Fibroblast of lung (primary cell): ENCODE measurements around the gene RRP7A. TPM values are rescaled to one million over a fixed set of nuclear protein-coding genes. Genes with fewer than 3 reads are reported as not detected.

Experiments
- DNase-seq, 2 donors: peaks; one replicate each; pipeline versions ENCODE4 v3.0.0 to v3.0.0-alpha.2; 2010; ENCODE audit warnings: low read depth in 2 of 2
- H2AFZ ChIP-seq: 2 replicates; pipeline ENCODE4 v1.5.1; 2012; ENCODE audit warnings: low read length, control low read depth, inconsistent platforms
- H3K27ac ChIP-seq: 2 replicates; pipeline ENCODE4 v1.5.1; 2011; ENCODE audit warnings: low read length, control low read depth; ENCODE audit not compliant: insufficient read depth
- H3K27me3 ChIP-seq: 2 replicates; pipeline ENCODE4 v1.5.1; 2011; ENCODE audit warnings: mild to moderate bottlenecking, low read length; ENCODE audit not compliant: control insufficient read depth, insufficient read depth
- H3K36me3 ChIP-seq: 2 replicates; pipeline ENCODE4 v1.5.1; 2011; ENCODE audit warnings: low read length; ENCODE audit not compliant: control insufficient read depth, insufficient read depth
- H3K4me1 ChIP-seq: 2 replicates; pipeline ENCODE4 v1.5.1; 2011; ENCODE audit warnings: low read length; ENCODE audit not compliant: control insufficient read depth, insufficient read depth; ENCODE audit errors: extremely low read depth
- H3K4me2 ChIP-seq: 2 replicates; pipeline ENCODE4 v1.5.1; 2011; ENCODE audit warnings: low read length, control low read depth; ENCODE audit not compliant: insufficient read depth; ENCODE audit errors: extremely low read depth
- H3K4me3 ChIP-seq, 4 experiments: fragments of 200-600 bp in 1 of 4; sonication (generic) in 1 of 4; replicated peaks in 1 of 4; 2 replicates each; pipeline ENCODE4 v1.5.1; 2011 to 2016; ENCODE audit warnings: low read length in 4 of 4, low read depth in 3 of 4, mild to moderate bottlenecking in 3 of 4, control low read depth in 2 of 4, inconsistent platforms in 1 of 4, mixed read lengths in 1 of 4; ENCODE audit not compliant: insufficient read depth in 1 of 4; ENCODE audit errors: control extremely low read depth in 1 of 4
- H3K79me2 ChIP-seq: 2 replicates; pipeline ENCODE4 v1.5.1; 2012; ENCODE audit warnings: mild to moderate bottlenecking, low read length, inconsistent platforms; ENCODE audit not compliant: control insufficient read depth, insufficient read depth
- H3K9ac ChIP-seq: 2 replicates; pipeline ENCODE4 v1.5.1; 2011; ENCODE audit warnings: mild to moderate bottlenecking, low read length, control low read depth; ENCODE audit not compliant: insufficient read depth
- H3K9me3 ChIP-seq: 2 replicates; pipeline ENCODE4 v1.5.1; 2012; ENCODE audit warnings: low read depth, low read length; ENCODE audit not compliant: control insufficient read depth, insufficient read depth
- H4K20me1 ChIP-seq: 2 replicates; pipeline ENCODE4 v1.5.1; 2011; ENCODE audit warnings: low read length; ENCODE audit not compliant: control insufficient read depth, insufficient read depth; ENCODE audit errors: extremely low read depth
- EZH2 ChIP-seq: IDR thresholded peaks from 2 replicates; pipeline ENCODE4 v1.5.1; 2012; ENCODE audit warnings: low read length, control low read depth, mild to moderate bottlenecking; ENCODE audit errors: missing control alignments
- polyA plus RNA-seq, 2 donors: library from polyadenylated mRNA; depleted of rRNA in 1 of 2; stranded (reverse) in 1 of 2; unstranded in 1 of 2; fragments of >200 nt; gene quantifications; 2 replicates each; pipeline ENCODE4 v1.2.1, GENCODE V29; 2011 to 2012; ENCODE audit warnings: missing spikeins in 1 of 2
- total RNA-seq: library from RNA; depleted of rRNA; stranded (reverse); fragments of >200 nt; gene quantifications from 2 replicates; pipeline ENCODE4 v1.2.1, GENCODE V29; 2014
- TF ChIP-seq, protein P1 (sequence below), 2 donors: IDR thresholded peaks in 1 of 2; conservative IDR thresholded peaks in 1 of 2; 1 replicate in 1 of 2; 2 replicates in 1 of 2; pipeline ENCODE4 v1.5.1; 2011 to 2012; ENCODE audit warnings: low read length in 2 of 2, control low read depth in 1 of 2, inconsistent platforms in 1 of 2, low read depth in 1 of 2, mild to moderate bottlenecking in 1 of 2

The RRP7A gene
- total and polyA plus RNA-seq, 2 donors (not counting 1 experiment from before 2014, with no cell fraction given): 18.9 to 21.3 TPM

DNA sequence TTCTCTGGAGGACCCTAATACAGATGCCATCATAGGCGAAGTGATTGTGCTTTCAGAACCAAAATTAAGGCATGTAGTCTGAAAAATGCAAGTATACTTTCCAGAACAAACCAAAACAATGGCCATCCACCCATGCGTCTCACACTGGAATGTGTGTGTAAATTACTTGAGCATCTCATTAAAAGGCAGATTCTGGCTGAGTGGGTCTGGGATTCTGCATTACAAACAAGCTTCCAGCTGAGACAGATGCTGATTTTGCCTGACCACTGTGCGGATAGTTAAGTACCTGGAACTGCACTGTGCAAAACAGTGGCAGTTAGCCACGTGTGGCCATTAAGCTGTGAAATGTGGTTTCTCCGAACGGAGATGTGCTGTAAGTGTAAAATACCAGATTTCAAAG is 26.2 kb downstream of the RRP7A start:
- no peaks in the 10 kb centered on the region for H3K9me3 ChIP-seq
- H3K79me2 ChIP-seq: no peaks in the 10 kb centered on the region
- H4K20me1 ChIP-seq: no peaks in the 10 kb centered on the region
- no peaks in the 10 kb centered on the region for H3K4me1 ChIP-seq
- no peak overlapping the region for H3K4me3 ChIP-seq
- no peak overlapping the region for H2AFZ ChIP-seq
- TF ChIP-seq EZH2: no peak
- TF ChIP-seq, protein P1, sequence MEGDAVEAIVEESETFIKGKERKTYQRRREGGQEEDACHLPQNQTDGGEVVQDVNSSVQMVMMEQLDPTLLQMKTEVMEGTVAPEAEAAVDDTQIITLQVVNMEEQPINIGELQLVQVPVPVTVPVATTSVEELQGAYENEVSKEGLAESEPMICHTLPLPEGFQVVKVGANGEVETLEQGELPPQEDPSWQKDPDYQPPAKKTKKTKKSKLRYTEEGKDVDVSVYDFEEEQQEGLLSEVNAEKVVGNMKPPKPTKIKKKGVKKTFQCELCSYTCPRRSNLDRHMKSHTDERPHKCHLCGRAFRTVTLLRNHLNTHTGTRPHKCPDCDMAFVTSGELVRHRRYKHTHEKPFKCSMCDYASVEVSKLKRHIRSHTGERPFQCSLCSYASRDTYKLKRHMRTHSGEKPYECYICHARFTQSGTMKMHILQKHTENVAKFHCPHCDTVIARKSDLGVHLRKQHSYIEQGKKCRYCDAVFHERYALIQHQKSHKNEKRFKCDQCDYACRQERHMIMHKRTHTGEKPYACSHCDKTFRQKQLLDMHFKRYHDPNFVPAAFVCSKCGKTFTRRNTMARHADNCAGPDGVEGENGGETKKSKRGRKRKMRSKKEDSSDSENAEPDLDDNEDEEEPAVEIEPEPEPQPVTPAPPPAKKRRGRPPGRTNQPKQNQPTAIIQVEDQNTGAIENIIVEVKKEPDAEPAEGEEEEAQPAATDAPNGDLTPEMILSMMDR (conservative IDR thresholded peaks at IDR 0.05 in 1 of 2, IDR thresholded peaks at IDR 0.05 in 1 of 2; ENCODE audit: low read depth in 1 of 2, low read length in 2 of 2): no peak
- no peaks in the 10 kb centered on the region for H3K27me3 ChIP-seq
- no peak overlapping the region for H3K27ac ChIP-seq
- DNase-seq: no peak
- H3K4me2 ChIP-seq: no peak overlapping the region
- H3K9ac ChIP-seq: no peak overlapping the region
- H3K36me3 ChIP-seq: no peaks in the 10 kb centered on the region

DNA sequence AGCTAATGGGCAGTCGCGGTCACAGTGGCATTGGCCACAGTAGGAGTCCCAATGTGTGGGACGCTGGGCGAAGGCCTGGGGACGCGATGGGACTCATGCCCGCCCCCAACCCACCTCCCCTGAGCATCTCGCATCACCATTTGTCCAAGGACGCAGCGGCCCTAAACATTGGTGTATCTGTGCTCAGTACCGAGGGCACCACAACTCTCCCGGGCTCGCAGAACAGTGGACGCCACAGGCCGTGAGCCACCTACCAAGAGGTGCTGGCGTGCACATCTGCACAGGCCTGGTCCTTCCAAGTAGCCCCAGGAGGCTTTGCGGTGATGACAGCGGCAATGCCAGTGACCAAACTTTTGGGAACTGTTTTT is 27.3 kb downstream of the RRP7A start:
- no peaks in the 10 kb centered on the region for H3K4me1 ChIP-seq
- no peaks in the 10 kb centered on the region for H4K20me1 ChIP-seq
- H3K27ac ChIP-seq: no peak overlapping the region
- H3K4me2 ChIP-seq: no peak overlapping the region
- no peak overlapping the region for H2AFZ ChIP-seq
- H3K9ac ChIP-seq: no peak overlapping the region
- TF ChIP-seq, protein P1 (conservative IDR thresholded peaks at IDR 0.05 in 1 of 2, IDR thresholded peaks at IDR 0.05 in 1 of 2; ENCODE audit: low read depth in 1 of 2, low read length in 2 of 2): no peak
- TF ChIP-seq EZH2: no peak
- no peak for DNase-seq
- H3K36me3 ChIP-seq: no peaks in the 10 kb centered on the region
- H3K9me3 ChIP-seq: no peaks in the 10 kb centered on the region
- H3K4me3 ChIP-seq: no peak overlapping the region
- H3K27me3 ChIP-seq: no peaks in the 10 kb centered on the region
- no peaks in the 10 kb centered on the region for H3K79me2 ChIP-seq

DNA sequence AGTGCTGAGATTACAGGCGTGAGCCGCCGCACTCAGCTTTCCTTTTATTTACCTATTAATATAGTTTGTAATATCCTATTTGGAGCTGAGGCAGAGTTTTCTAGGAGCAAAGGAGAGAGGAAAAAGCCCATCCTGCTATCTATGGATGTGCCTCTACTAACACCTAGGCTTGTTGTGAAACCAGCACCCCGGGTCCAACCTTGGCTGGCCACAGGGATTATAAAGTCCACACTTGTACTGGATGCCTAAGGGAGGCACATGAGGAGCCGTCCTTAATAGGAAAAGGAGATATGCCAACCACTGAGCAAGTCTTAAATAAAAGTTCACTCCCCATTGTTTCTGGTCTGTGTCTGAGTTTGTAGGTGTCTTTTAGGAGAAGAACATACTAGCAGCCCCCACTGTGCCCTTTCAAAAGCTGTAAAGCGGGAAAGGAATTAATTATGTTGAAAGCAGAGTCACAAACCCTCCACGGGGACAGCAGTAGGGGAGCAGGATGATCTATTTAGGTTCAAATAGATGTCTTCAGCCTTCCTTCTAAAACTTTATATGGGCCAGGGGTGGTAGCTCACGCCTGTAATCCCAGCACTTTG is 29.3 kb downstream of the RRP7A start:
- Histone ChIP-seq H3K9ac (no peak overlapping the region), H3K79me2 (no peaks in the 10 kb centered on the region), H3K4me1 (no peaks in the 10 kb centered on the region), H2AFZ (no peak overlapping the region), H4K20me1 (no peaks in the 10 kb centered on the region), H3K27me3 (no peaks in the 10 kb centered on the region), H3K36me3 (no peaks in the 10 kb centered on the region), H3K27ac (no peak overlapping the region), H3K4me3 (no peak overlapping the region), H3K9me3 (no peaks in the 10 kb centered on the region), H3K4me2 (no peak overlapping the region)
- TF ChIP-seq EZH2: no peak
- TF ChIP-seq, protein P1 (conservative IDR thresholded peaks at IDR 0.05 in 1 of 2, IDR thresholded peaks at IDR 0.05 in 1 of 2; ENCODE audit: low read depth in 1 of 2, low read length in 2 of 2): no peak
- DNase-seq: no peak
